ENCODE measurements around the gene PERCC1.

The PERCC1 gene

DNA sequence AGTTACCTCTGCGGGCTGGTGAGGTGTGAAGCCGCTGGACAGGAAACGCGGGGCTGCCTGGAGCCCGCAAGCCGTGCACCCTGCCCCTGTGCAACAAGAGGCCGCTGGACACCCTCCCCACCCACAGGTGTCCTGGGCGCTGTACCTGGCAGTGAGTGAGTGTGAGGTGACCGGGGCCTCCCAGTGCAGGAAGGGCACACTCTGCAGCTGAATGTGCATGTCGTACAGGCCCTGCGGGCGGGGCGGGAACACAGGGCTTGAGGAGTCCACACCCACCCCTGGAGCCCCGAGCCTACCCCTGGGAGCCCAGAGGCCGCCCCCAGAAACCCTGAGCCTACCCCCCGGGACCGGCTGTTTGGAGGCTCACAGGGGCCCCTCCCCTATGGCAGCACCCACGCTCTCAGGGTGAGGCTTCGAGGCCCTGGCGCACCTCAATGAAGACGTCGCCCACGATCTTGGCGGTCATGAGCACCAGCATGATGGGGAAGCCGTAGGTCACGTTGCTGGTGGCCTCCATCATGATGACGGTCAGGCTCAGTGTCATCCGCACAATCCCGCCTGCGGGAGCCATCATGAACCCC lies 17.7 kb downstream of the PERCC1 start:
- no peak for DNase-seq (ENCODE audit: low read depth in 2 of 3, low spot score in 2 of 3)

DNA sequence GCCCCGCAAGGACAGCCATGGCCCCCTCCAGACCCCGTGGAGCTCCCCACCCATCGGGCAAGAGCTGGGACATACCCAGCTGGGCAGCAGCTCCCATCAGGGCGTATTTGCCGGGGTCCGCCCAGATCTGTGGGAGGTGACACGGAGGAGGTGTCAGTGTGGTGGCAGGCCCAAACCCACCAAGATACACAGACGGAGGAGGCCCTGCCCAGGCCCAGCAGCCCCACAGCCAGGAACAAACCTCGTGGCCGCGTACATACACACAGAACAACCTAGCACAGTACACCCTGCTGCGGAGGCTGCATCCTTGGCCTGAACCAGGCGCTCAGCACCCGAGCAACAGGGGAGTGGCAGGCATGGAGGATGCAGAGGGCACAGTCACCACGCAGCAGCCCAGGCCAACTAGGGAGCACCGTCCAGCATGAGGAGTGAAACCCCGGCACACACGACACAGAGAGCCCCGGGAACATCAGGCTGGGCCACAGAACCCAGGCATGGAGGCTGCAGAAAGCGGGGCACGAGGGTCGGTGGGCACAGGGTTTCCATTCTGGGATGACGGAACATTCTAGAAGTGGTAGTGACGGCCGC lies 18.4 kb downstream of the PERCC1 start:
- DNase-seq (ENCODE audit: low read depth in 2 of 3, low spot score in 2 of 3) = no peak

- DNase-seq (ENCODE audit: low read depth in 2 of 3, low spot score in 2 of 3) = no peak
These were observed 19.3 kb downstream of the PERCC1 start for GRCh38 chr16:1450218-1450617.

- no peak for DNase-seq (ENCODE audit: low read depth in 2 of 3, low spot score in 2 of 3)
These were observed 20.0 kb downstream of the PERCC1 start for GRCh38 chr16:1450841-1451240.

DNA sequence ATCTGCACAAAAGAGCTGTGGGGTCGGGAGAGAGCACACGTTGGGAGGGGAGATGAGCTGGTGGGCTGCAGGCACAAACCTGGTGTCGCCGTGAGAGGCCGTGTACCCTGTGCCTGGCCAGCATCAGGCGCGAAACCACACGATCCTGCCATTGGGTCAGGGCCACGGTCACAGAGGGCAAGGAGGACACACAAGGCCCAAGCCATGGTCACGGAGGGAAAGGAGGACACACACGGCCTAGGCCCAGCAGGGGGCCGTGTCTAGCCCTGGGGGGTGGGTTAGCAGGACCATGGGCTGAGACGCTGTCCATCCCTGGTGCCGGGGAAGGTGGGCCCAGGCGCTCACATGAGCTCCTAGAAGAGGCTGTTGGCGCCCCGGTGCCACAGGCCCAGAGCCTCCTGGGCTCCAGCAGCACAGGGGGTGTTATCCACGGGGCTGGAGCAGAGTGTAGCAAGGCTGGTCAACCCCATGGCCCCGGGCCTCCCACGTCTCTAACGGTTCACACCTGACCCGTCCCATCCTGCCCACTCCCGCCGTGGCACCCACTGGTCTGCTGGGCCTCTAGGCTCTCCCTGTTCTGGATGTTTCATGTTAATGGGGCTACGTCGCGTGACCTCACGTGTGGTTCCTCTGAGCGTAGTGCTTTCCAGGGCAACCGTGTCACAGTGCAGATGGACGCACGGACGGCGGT lies 21.0 kb downstream of the PERCC1 start:
- DNase-seq (ENCODE audit: low read depth in 2 of 3, low spot score in 2 of 3) = no peak

DNA sequence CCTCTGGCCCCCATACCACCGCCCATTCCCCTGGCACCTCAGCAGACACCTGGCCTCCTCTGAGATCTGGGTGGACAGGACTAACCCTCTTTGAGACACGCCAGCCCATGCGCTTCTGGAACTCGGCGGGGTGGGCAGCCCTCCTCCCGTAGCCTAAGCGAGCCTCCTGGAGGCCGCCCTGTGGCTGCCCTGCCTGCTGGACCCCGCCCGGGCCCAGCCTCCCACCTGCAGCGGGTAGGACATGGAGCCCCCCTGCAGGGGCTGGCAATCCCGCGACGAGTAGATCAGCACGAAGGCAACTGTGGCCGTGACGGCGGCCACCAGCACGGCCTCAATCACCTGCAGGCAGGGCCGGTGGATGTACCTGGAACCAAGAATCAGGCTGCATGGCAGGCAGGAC lies 21.7 kb downstream of the PERCC1 start:
- DNase-seq (ENCODE audit: low read depth in 2 of 3, low spot score in 2 of 3) = no peak

DNA sequence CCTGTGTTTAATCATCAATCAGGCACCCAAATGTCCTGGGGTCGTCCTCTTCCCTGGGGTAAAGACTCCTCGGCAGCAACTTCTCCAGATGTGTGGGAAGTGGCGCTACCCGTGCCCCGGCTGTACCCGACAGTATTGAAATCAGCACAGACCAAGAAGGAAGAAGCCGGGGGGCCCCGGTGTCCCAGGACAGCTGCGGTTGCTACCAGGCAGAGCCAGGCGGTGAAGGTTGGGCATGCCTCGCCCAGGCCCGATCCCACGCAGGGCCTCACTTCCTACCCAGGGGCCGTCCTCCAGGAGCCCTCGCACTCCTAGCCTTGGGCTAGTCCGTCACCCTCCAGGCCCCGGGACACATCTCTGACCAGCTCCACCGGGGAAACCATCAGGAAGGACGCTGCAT lies 22.4 kb downstream of the PERCC1 start:
- DNase-seq (ENCODE audit: low read depth in 2 of 3, low spot score in 2 of 3) = no peak

GRCh38 chr16:1454561-1454960 lies 23.7 kb downstream of the PERCC1 start:
- DNase-seq (ENCODE audit: low read depth in 2 of 3, low spot score in 2 of 3) = no peak

DNA sequence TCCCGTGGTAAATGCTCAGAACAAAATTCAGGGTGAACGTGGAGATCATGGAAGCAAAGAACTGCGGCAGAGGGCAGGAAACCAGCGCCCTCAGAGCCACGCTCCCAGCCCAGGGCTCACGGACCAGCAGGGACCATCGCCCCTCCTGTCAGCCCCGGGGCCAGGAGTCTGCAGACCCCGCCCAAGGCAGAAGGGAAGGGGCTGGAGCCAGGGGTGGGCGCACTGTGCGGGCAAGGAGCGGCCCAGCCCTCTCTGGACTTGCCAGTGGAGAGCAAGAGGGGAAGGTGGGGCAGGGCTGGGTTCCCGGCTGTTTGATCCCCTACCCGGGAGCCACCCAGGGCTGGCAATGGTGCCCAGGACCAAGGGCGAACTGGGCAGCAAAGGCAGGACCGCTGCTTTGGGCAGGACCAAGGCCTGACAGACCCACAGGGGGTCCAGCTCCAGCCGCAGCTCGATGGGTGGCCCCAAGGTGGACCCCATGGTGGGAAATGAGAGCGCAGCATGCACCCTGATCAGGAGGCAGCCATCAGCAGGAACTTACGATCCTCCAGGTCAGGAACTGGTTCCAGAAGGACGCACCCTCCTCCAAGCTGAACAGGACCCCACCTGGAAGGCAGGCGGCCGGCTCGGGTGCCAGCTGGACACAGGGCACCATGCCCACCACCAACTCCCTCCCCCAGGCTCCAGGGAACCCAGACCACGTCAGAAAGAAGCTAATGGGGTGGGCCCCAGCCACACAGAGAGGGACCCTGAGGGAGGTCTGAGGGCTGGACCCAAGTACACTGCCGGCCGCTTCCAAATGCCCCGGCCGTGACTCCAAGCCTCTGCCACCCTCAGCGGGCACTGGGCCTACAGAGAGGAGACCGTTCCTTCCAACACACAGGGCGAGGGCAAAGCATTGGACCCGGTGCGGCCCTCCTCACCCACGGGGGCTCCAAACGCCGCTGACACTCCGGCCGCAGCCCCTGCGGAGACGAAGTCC lies 24.6 kb downstream of the PERCC1 start:
- no peak for DNase-seq (ENCODE audit: low read depth in 2 of 3, low spot score in 2 of 3)

GRCh38 chr16:1456951-1457350 lies 26.1 kb downstream of the PERCC1 start:
- DNase-seq (ENCODE audit: low read depth in 2 of 3, low spot score in 2 of 3) = no peak

DNA sequence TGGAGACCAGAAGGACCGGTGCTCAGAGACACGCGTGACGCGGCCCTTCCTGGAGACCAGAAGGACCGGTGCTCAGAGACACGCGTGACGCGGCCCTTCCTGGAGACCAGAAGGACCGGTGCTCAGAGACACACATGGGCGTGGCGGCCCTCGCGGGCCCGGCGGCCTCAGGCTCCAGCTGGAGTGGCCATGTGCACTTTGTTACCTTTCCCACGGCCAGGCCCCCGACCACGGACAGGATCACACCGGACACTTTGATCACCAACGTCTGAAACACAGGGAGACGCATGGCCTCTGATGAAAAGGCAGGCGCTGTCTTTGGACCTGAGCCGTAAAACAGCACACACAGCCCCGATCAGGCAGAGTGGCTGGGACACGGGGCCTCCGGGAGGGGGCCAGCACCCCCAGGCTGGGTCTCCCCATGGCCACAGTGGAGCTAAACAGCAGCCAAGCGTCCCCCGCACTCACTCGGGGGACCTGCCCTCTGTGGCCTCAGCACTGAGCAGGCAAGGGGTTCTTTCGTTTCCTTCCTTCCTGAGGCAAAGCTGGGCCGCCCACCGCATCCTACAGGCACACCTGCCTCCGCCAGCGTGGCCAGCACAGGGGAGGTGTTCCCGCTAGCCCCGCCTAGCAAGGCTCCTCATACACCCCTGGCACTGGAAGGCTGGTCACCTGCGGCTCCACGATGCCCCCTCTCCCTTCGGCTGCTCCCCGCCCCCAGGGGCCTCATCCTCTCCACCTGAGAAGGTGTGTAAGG lies 26.8 kb downstream of the PERCC1 start:
- no peak for DNase-seq (ENCODE audit: low read depth in 2 of 3, low spot score in 2 of 3)

DNA sequence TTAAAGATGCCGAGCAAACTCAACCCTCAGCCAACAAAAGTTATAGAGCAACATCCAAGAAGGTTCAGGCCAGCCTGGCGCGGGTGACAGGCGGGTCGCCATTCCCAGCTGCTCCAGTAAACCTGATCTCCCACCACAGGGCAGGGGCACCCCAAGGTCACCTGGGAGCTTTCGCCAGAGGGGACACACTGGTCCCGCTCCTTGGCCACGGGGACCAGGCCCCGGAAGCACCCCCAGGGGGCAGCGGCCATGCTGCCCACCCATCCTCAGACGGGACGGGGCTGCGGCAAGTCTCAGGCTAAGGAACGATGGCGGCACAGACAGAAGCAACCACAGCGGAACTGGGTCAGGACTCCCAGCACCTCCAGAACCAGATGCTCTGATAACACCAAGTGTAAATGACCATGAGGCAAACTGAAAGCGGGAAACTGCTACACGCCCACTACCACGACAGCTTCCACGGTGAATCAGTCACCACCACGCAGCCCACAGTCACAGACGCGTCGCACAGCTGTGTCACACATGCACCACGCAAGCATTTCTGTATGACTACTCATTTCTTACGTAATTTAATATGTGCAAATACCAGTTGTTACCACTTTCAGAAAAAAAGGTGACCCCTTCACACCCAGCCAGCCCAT lies 27.6 kb downstream of the PERCC1 start:
- DNase-seq (ENCODE audit: low read depth in 2 of 3, low spot score in 2 of 3) = peak in 1 of 3 experiments; percentile 17

DNA sequence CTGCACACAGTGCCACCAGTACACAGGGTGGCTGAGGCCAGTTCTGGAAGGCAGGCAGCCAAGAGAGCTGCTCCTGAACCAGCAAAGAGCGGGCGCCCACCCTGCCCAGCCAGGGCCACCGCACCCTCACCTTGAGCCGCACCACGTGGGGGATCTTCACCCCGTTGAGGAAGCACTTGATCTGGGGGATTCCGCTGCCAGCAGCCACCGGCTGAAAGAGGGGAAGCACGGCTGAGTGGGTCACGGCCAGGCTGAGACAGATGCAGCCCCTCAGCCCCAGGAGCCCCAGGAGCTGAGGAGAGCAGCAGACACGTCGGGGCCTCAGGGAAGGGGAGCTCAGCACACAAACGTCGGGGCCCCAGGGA lies 28.1 kb downstream of the PERCC1 start:
- DNase-seq (ENCODE audit: low read depth in 2 of 3, low spot score in 2 of 3) = no peak

DNA sequence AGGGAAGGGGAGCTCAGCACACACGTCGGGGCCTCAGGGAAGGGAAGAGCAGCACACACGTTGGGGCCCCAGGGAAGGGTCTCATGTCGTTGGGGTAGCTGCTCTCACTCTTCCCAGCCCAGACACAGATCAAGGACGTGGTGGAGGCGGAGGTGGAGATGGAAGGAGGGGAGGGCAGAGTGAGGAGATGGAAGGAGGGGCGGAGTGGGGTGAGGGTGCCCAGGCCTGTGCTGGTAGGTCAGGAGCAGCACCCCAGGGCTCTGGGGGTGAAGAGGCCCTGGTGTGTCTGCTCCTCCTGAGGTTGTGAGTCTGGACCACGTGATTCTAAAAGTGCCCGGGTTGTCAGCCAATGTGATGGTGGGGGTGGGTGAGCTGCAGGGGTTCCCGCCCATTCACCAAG lies 29.1 kb downstream of the PERCC1 start:
- no peak for DNase-seq (ENCODE audit: low read depth in 2 of 3, low spot score in 2 of 3)

GRCh38 chr16:1460602-1461138 lies 29.8 kb downstream of the PERCC1 start:
- DNase-seq (ENCODE audit: low read depth in 2 of 3, low spot score in 2 of 3) = no peak

GRCh38 chr16:1461146-1461545 lies 30.3 kb downstream of the PERCC1 start:
- DNase-seq (ENCODE audit: low read depth in 2 of 3, low spot score in 2 of 3) = no peak

GRCh38 chr16:1464196-1464893 lies 33.5 kb downstream of the PERCC1 start:
- no peak for DNase-seq (ENCODE audit: low read depth in 2 of 3, low spot score in 2 of 3)

- DNase-seq (ENCODE audit: low read depth in 2 of 3, low spot score in 2 of 3) = no peak
These were observed 34.2 kb downstream of the PERCC1 start for GRCh38 chr16:1464894-1465566.

DNA sequence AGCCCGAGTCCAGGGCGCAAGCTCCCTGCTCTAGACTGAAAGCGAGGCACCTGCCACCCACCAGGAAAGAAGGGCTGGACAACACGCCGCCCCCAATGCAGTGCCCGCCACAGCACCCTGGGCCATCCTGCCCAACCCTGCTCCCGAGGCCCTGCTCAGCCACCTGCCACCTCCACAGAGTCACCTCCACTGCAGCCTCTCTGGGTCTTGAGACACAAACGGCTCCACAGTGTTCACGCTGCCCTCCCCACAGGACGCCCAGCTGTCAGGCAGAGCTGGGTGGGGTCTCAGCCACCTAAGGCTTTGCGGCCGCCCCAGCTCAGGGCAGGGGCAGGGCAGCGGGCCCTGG lies 34.7 kb downstream of the PERCC1 start:
- DNase-seq (ENCODE audit: low read depth in 2 of 3, low spot score in 2 of 3) = no peak
